Fibroblast of peridontal ligament (primary cell): ENCODE data around the gene COL23A1.

Experiments used
- DNase-seq: peaks from one replicate; pipeline ENCODE4 v3.0.0-alpha.2; 2010; ENCODE audit errors: extremely low read depth

COL23A1 gene

DNA sequence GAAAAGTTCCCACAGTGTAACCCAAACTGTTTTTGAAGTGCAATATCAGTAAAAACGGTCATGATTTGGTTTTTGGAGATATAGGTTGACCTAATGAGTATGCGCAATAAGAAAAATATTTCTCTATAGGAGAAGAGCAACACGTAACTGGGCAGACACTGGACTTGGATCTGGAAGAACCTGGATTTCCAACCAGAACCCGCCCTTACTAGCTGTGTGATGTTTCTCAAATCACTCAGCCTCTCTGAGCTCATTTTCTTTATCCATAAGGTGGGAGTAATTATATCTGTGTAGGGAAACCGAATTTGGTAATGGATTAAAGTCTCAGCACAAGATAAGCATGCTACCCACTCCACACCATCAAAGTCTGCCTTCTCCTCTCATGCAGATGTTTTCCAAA lies 169.1 kb downstream of the COL23A1 start:
- DNase-seq, result no peak

DNA sequence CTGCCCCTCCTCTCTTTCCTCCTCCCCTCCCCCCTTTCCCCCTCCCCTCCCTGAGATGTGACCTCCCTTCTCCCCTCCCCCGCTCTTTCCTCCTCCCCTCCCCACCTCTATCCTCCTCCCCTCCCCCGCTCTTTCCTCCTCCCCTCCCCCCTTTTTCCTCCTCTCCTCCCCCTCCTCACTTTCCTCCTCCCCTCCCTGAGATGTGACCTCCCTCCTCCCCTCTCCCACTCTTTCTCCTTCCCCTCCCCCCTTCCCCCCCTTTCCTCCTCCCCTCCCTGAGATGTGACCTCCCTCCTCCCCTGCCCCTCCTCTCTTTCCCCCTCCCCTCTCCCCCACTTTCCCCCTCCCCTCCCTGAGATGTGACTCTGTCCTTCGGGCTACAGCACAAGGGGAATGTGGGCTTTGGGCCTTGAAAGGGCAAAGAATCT lies 169.8 kb downstream of the COL23A1 start:
- DNase-seq, result no peak

DNA sequence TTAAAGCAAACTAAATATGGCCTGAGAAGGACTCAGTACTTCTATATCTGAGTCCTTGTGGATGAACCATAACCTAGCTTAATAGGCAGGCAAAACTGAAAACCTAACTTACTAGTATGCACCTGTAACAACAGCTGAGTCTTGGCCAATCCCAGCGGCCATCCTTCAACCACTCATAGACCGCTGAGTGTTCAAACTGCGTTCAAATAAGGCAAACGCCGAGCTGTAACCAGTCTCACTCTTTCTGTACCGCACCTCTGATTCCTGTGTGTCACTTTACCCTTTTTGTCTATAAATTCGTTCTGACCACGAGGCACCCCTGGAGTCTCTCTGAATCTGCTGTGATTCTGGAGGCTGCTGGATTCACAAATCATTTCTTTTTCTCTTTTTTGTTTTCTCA lies 170.5 kb downstream of the COL23A1 start:
- DNase-seq, result no peak

DNA sequence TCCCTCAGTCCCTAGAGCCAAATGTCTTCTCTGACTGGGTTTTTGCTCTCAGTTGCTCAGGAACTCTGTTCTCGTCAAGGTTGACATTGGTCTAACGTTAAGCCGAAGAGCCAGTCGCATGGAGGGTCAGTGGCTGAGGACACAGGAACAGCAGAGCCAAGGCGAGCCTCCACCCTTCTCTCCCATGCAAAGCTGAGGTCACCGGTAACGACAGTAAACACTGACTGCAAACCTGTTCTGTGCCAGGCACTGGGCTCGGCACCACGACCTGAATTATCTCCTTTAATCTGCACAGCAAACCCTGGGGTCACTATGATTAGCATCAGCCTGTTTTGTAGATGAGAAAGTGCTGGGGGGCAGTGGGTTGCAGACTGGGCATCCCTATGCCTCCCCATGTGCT lies 171.0 kb downstream of the COL23A1 start:
- no peak for DNase-seq

DNA sequence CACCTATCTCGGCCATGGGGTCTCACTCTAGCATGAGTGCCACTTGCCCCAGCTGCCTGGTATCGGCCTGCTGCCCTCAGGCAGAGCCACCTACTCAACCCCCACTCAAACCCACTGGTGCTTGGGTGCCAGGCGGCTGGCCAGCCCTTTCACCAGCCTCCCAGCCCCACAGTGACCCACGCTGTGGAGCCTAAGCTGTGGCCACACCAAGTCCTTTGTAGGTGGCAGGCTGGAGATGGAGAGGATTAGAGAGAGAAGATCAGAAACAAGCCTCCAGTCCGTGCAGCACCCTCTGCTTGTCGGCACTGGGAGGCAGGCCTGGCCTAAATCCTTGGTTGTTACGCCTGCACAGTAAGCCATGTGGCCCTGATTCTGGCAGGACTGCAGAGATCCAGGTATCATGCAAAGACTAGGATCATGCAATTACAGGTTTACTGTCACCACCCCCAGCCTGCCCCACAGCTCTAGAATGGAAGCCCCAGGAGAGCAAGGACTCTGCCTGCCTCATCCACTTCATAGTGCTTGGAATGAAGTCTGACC lies 171.7 kb downstream of the COL23A1 start:
- no peak for DNase-seq

DNA sequence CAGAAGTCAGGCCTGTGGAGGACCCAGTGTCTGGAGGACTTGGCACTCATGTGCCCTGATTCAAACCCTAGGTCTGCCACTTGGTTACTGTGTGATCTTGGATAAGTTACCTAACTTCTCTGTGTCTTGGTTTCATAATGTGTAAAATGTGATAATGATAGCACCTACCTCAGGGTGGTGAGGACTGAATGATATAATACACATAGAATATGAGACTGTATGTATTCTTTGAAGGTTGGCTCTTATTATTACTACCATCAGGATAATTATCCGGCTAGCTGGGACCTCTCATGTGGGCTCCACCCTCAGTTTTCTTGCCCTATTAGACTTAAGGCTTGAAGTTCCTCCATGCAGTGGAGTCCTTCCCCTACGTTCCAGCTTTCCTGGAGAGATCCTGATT lies 172.2 kb downstream of the COL23A1 start:
- no peak for DNase-seq

DNA sequence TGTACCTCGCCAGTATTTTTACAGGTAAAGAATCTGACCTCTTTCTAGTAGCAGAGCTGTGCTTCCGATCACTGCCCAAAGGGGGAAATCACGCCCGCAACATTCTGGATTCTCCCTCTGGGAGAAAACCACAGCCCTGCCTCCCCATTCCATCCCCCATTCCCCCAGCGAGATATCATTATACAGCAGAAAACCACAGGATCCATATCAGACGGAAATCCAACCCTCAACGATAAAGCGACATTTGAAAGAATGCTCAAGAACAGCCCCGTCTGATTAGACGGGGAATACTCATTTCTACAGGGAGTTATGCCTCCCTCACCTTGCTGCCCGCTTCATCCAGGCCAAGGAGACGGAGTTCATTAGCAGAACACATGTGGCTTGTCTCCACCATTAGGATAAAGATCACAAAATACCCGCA lies 172.8 kb downstream of the COL23A1 start:
- DNase-seq, result no peak

DNA sequence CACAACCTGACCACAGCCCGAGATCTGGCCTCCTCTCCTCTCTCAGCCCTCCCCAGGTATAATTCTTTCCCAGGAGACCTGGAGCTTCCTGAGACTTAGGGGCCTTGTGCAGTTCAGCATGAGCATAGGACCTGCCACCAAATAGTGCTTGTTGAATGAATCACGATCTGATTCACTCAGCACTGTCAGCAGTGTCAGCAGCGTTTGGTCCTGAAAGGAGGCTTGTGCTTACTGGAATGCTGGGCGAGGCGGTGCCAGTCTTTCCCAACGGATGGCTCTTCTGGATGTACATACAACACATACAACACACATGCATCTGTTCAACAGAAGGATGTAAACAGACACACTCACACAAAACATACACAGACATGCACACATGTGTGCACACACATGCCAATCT lies 173.3 kb downstream of the COL23A1 start:
- DNase-seq, result no peak

DNA sequence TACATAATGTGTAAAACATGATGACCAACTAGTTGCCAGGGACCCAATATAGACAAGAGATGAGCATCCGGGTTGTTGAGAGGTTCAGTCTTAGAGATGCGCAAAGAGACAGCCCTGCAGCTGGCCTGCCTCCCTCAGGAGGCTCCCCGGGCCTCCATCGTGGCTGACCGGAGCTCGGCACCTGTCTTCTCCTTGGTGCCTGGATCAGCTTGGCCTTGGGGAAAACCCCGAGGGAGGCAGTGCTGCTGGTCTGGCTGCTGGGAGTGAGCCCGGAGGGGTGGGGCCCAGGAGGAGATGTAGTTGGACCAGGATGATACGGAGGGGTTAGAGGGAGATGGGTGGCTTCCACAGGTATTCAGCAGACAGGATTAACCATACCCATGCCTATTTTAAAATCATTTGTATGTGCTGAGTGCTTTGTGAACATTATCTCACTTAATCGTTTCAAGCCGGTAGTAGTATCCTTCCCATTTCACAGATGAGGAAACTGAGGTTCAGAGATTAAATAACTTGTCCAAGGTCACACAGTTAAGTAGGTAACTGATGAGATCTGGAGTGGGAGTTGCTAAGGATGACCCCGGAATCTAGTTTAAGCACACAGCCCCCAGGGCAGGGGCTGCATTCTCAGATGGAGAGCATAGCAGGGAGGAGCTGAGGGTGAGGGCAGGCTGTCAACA lies 173.8 kb downstream of the COL23A1 start:
- DNase-seq, result no peak

DNA sequence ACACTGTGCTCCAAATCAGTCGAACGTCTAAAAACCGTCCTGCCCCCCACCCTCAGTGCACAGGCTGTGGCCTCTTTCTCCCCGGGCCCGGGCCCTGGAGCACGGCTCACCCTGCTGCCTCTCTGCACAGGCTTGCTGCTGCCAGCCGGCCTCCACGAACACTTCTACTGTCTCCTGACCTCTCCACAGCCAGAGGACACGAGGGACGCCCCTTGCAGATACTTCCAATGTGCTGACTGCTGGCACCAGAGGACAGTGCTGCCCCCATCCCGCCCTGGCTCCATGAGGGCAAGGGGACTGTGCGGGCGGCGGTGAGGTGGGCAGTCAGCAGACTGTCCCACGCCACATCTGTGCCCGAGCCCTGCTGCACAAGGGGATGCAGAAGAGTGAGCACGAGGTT lies 174.8 kb downstream of the COL23A1 start:
- DNase-seq, result no peak

DNA sequence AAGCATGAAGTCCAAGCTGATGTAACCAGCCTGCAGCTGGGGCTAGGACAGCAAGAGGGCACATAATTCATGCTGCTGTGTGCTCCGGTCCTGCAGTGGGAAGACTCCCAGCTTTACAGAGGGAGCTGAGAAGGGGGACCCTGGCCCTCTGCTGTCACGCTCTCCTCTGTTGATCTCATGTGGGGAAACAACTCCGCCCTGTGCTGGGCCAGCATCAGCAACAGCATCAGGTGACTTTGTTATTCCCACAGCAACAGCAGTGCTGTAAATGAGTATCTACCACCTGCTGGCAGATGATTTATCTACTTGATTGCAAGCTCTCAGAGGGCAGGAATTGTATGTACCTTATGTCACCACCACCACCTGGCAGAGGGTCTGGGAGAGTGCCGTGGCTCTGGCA lies 176.2 kb downstream of the COL23A1 start:
- DNase-seq, result no peak

DNA sequence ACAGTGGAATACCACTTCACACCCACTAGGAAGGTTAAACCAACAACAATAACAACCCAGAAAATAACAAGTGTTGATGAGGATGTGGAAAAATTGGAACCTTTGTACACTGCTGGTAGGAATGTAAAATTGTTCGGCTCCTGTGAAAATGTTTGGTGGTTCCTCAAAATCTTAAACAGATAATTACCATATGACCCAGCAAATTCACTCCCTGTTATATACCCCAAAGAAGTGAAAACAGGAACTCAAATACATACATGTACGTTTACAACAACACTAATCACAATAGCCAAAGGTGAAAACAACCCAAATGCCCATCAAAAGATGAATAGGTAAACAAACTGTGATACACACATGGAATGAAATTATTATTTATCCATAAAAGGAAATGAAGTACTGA lies 179.1 kb downstream of the COL23A1 start:
- DNase-seq, result no peak

DNA sequence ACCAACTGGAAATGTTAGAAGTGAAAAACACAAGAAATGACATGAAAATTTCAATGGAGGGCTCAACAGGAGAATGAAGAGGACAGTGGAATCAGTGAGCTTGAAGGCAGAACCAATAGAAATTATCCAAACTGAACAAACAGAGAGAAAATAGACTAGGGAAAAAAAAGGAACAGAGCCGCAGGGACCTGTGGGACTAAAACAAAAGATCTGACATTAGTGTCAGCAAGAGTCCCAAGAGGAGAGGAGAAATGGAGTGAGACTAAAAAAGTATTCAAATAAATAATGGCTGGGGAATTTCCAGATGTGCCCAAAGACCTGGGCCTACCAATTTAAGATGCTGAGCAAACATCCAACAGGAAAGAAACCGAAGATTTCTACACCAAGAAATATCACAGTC lies 182.5 kb downstream of the COL23A1 start:
- no peak for DNase-seq

DNA sequence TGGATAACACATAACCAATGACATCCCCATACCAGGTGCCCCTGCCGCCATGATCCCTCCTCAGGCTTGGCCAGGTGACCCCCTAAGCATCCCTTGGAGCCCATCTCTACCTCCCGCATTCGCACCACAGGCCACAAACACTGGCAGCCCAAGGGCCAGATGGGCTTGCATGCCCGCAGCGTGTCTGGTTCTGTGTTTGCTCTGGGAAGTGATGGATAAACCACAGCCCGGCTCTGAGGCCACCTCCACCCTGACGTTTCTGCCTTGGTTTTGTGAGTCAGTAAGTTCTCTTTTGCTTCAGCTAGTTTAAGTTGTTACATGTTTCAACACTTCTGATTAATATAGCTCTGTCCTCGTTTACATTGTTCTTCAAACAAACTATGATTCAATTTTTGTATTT lies 185.2 kb downstream of the COL23A1 start:
- no peak for DNase-seq

DNA sequence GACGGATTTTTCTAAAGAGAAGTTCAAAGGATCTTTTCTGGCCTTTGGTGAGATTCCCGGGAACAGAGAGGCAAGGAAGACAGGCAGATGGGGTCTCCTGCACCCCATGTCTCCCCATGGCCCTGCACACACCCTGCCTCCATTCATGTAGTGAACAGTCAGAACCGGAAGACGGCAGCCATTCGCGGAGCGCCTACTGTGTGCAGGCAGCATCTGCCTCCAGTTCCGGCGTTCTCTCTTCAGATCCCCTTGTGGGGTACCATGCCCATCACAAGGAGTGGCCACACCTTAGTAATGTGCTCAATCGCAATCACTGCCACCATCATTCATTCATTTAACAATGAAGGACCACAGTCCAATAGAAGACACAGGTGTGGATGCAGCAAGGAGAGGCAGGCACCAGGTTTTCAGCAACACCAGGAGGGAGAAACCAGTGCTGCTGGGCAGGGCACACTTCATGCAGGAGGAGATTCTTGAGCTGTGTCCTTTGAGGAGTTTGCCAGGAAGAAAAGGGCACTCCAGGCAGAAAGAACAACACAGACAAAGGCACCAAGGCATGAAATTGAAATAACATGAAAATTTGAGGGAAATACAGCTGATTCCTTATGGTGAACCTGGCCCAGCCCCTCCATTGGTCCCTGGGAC lies 186.1 kb downstream of the COL23A1 start:
- DNase-seq, result no peak

DNA sequence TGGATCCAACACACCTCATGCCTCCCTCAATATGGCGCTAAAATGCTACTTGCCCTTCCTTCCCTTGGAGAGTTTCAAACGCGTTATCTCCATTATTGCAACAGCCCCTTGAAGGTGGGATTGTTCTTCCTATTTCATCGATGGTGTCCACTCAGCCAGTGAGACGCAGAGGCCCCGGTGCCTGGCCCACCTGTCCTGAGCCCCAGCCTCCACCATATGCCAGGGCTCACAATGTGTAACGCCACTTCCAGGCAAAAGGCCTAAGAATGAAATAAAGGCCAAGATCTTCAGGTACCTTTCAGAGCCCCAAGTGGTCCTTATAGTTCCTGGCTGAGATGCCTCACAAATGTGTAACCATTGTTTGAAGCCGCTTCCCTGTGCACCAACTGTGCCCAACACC lies 186.8 kb downstream of the COL23A1 start:
- no peak for DNase-seq

DNA sequence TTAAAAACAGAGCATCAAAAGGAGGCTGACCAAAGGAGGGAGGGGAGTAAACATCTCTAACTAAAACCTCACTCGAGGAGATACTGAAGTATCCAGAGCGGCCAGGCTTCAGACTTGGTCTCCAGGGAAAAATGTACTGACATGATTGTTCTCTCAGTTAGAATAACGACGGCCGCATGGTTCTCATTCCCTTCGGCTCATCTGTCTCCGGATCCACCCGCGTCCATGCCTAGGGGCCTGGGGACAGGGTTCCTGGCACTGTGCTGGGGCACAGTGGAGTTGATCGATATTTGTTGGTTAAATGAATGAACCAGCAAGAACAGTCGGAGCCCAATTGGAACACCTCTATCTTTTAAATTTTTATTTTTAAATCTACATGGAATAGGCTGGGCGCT lies 190.5 kb downstream of the COL23A1 start:
- DNase-seq, result no peak

DNA sequence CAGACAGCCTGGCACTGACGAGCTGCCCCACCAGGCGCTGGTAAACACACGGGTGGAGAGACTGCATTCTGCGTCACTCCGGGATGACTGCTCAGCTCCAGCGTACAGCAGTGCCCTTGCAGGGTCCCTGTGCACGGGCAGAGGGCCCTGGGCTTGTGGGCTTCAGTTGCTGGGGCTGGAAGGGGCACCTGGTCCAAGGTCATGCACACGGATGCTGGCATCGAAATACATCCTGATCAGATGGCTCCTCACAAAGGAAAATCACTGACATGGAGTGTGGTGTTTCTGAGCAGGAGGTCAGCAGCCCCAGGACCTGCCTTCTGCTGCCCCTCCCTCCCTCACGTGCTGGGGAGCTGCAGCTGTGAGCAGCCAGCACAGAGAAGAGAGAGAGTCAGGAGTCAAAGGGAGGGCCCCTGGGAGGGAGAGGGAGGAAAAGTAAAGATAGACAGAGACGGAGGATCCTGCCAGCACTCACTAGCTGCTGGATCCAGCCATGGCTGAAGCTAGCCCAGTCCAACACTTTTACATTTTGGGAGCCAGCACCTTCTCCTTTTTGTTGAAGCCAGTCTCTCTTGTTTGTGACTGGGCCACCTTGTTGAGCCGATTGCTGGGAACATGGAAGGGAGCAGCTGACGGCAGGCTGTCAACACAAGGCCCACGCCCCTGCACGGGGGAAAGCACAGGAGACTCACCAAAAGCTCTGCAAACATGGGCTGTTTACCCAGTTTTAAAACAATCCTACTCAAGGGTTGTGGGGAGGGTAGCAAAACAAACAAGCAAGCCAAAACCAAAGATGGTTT lies 191.1 kb downstream of the COL23A1 start:
- no peak for DNase-seq

DNA sequence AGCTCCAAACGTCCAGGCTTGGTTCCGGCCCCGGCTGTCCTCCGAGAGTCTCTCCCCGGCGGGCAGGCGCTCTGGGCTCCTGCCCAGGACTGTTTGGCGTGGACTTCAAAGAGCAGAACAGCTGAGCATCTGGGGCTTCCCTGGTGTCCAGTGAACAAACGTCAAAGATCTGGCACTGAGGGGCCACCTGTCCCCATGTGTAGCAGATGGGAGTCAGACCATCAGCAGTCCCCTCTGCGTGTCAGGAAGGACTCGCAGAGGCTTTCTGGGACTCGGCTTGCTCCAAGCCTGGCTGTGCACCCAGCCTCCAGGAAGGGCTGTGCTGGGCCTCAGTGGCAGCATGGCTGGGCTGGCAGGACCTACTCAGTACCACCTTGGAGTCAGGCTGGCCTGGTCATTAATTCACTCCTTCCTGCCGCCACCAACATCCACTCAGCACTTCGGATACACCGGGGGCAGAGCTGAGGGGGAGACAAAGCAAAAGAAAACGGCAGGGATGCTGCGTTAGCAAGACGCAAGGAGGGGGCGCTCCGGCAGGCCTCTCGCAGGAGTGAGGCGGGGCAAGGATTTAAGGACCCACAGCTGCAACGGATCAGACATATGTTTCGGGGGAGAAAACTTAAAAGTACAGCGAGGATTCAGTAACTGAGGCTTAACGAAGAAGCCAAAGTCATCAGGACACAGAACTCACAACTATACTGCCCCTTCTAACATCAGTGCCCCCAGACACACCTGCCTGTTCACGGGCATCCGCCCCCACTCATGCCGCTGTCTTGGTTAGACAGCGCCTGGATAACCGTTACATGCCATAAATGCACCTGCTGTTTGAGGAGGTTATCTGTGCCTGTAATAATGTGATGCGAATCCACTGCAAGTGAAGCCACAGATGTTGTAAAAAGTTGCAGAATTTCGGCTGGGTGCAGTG lies 193.1 kb downstream of the COL23A1 start:
- DNase-seq, result no peak

DNA sequence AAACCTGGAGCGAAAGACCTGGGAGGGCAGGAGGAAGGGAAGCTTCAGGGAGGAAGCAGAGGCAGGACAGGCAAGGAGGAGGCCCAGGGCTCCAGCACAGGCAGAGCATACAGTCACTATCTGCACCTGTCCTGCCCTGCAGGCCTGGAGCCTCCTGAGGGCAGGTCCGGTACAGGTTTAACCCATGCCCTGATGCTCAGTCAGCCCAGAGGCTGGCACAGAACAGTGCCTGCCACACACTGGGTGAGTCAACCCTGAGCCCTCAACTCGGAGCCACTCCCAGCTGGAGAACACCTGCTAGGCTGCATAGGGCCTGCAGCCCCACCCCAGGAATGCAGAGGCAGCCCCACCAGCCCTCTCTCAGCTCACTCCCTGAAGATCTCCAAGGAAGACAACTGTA lies 196.1 kb downstream of the COL23A1 start:
- DNase-seq, result no peak

DNA sequence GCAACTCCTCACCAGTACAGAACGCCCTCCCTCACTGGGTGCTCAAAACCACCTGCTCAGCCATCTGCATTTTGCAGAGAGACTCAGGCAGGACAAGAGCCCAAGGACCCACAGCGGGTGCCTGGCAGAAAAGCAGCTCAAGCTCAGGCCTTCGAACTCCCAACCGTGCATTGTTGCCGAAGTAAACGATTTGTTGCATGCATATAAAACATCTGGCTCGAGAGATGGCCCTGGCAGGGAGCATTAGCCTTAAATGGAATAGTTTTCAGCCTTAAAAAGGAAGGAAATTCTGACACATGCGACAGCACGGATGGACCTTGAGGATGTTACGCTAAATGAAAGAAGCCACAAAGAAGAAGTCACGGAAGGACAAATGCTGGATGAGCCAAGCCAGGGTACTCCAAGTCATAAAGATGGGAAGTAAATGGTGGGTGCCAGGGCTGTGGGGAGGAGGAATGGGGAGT lies 197.2 kb downstream of the COL23A1 start:
- DNase-seq, result no peak

DNA sequence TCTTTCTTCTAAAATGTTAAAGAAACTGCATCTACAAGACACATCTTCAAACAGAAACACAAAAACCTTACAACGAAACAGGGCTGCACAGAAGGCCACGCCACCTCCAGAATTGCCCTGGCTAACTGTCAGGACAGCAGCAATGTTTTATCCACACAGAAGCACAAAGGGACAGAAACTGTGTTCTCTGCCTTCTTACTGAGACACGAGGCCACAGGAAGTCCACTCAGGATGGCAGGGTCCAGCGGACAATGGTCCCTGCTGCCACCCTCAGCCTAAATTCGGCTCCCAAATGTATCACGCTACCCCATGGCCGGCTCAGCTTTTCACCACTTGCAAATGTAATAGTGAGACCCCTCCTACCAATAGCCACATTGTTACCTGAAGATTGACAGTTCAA lies 197.8 kb downstream of the COL23A1 start:
- DNase-seq, result no peak
